Caco-2 (cell line): ENCODE results near the gene MAMDC4. TPM values are rescaled to one million over a fixed set of nuclear protein-coding genes. Genes with fewer than 3 reads are reported as not detected.
"Not testable (repeated sequence)": the region's sequence is repeated elsewhere in the genome, so short reads cannot be mapped to it uniquely, and the experiment has no call there.

ENCODE experiments used
- BruUV-seq: library from RNA; stranded (reverse); fragments of 400-500 nt; replicated peaks from 2 replicates; lab custom pipeline; 2021; lab: Mats Ljungman, UMichigan
- CTCF ChIA-PET: fragments of 300-600 bp; sonication (Branson Sonifier 250); formaldehyde crosslinking; loops from one replicate; lab custom pipeline; 2022; ENCODE audit warnings: antibody characterized with exemption; lab: Charles Lee
- POLR2A ChIA-PET: fragments of 300-600 bp; sonication (Branson Sonifier 250); formaldehyde crosslinking; loops from one replicate; lab custom pipeline; 2022; ENCODE audit warnings: antibody characterized with exemption; lab: Charles Lee
- DNase-seq, 2 experiments: peaks; one replicate each; pipeline versions ENCODE4 v3.0.0 to v3.0.0-alpha.2; 2020 to 2022
- H3K27me3 ChIP-seq: replicated peaks from 2 replicates; pipeline ENCODE4 v1.6.0; 2011; ENCODE audit warnings: low read length; ENCODE audit not compliant: control insufficient read depth, insufficient read depth
- H3K36me3 ChIP-seq: 2 replicates; pipeline ENCODE4 v1.5.1; 2011; ENCODE audit warnings: low read length; ENCODE audit not compliant: control insufficient read depth, insufficient read depth
- H3K4me1 ChIP-seq: fragments of 250-450 bp; sonication (Bioruptor Pico); 2 replicates; pipeline ENCODE4 v1.5.1; 2020; ENCODE audit warnings: mild to moderate bottlenecking
- H3K4me3 ChIP-seq: 2 replicates; pipeline ENCODE4 v1.5.1; 2011; ENCODE audit warnings: low read depth, mild to moderate bottlenecking, control low read depth, low read length
- H3K9me3 ChIP-seq: fragments of 250-450 bp; sonication (Bioruptor Pico); 2 replicates; pipeline ENCODE4 v1.5.1; 2020; ENCODE audit warnings: mild to moderate bottlenecking, moderate library complexity
- H3K27ac Mint-ChIP-seq: one replicate; pipeline ENCODE4 v1.8.0; 2022; ENCODE audit warnings: mixed read lengths; ENCODE audit not compliant: unreplicated experiment
- H3K27me3 Mint-ChIP-seq: one replicate; pipeline ENCODE4 v1.8.0; 2022; ENCODE audit warnings: mixed read lengths; ENCODE audit not compliant: insufficient read depth, unreplicated experiment
- H3K36me3 Mint-ChIP-seq: one replicate; pipeline ENCODE4 v1.8.0; 2022; ENCODE audit warnings: mild to moderate bottlenecking, mixed read lengths; ENCODE audit not compliant: insufficient read depth, unreplicated experiment
- H3K4me1 Mint-ChIP-seq: one replicate; pipeline ENCODE4 v1.8.0; 2022; ENCODE audit warnings: low read depth, mixed read lengths; ENCODE audit not compliant: unreplicated experiment
- H3K4me3 Mint-ChIP-seq: one replicate; pipeline ENCODE4 v1.8.0; 2022; ENCODE audit warnings: mild to moderate bottlenecking, moderate library complexity, mixed read lengths; ENCODE audit not compliant: unreplicated experiment
- H3K9me3 Mint-ChIP-seq: one replicate; pipeline ENCODE4 v1.8.0; 2022; ENCODE audit warnings: mixed read lengths; ENCODE audit not compliant: unreplicated experiment
- intact Hi-C: fragments of 100-400 bp; cut with micrococcal nuclease; formaldehyde crosslinking; loops from one replicate; pipeline ENCODE4 v1.10.0; 2022; ENCODE audit not compliant: unreplicated experiment
- total RNA-seq: library from RNA; stranded (reverse); gene quantifications from 2 replicates; pipeline ENCODE4 v1.2.3, GENCODE V29; 2022
- TF ChIP-seq, protein P1 (sequence below), 2 experiments: fragments of 200-600 bp in 1 of 2; IDR thresholded peaks; 1 replicate in 1 of 2; 2 replicates in 1 of 2; pipeline versions ENCODE4 v1.5.1 to v1.8.0; 2011 to 2022; ENCODE audit warnings: antibody characterized with exemption in 1 of 2, control low read depth in 1 of 2, inconsistent platforms in 1 of 2, low read depth in 1 of 2, low read length in 1 of 2, mild to moderate bottlenecking in 1 of 2, moderate library complexity in 1 of 2; ENCODE audit not compliant: insufficient read depth in 1 of 2, severe bottlenecking in 1 of 2, unreplicated experiment in 1 of 2

The MAMDC4 gene
- total RNA-seq, 1 experiment from 2014 or later, result 8.8 TPM

DNA sequence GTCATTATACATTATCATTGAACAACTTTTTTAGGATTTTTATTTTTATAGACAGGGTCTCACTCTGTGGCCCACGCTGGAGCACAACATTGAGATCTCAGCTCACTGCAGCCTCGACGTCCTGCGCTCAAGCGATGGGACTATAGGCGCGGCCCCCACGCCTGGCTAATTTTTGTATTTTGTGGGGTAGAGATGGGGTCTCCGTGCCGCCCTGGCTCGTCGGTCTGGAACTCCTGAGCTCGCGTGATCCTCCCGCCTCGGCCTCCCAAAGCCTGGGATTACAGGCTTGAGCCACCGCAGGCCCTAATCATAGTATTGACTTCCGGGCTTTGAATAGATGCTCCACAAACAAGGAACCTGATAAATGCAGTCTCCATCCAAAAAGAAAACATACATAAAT, 15.3 kb downstream of the MAMDC4 start:
- no peak for DNase-seq
- BruUV-seq, result no TSS peak
- Mint-ChIP-seq H3K4me3 (no peak overlapping the region), H3K9me3 (peaks cover 7% of the 10 kb centered on the region), H3K36me3 (peaks cover 46% of the 10 kb centered on the region), H3K27me3 (no peaks in the 10 kb centered on the region), H3K4me1 (no peaks in the 10 kb centered on the region), H3K27ac (no peak overlapping the region)
- Histone ChIP-seq H3K27me3 (no peaks in the 10 kb centered on the region), H3K4me3 (no peak overlapping the region), H3K36me3 (no peaks in the 10 kb centered on the region; the same call in 1 of the 2 replicates), H3K9me3 (peaks cover 15% of the 10 kb centered on the region), H3K4me1 (peaks cover 3% of the 10 kb centered on the region; the same call in 1 of the 2 replicates)
- intact Hi-C loops, result no loop called here
- ChIA-PET CTCF (no interaction called here), POLR2A (no interaction called here)
- TF ChIP-seq, protein P1, sequence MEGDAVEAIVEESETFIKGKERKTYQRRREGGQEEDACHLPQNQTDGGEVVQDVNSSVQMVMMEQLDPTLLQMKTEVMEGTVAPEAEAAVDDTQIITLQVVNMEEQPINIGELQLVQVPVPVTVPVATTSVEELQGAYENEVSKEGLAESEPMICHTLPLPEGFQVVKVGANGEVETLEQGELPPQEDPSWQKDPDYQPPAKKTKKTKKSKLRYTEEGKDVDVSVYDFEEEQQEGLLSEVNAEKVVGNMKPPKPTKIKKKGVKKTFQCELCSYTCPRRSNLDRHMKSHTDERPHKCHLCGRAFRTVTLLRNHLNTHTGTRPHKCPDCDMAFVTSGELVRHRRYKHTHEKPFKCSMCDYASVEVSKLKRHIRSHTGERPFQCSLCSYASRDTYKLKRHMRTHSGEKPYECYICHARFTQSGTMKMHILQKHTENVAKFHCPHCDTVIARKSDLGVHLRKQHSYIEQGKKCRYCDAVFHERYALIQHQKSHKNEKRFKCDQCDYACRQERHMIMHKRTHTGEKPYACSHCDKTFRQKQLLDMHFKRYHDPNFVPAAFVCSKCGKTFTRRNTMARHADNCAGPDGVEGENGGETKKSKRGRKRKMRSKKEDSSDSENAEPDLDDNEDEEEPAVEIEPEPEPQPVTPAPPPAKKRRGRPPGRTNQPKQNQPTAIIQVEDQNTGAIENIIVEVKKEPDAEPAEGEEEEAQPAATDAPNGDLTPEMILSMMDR (IDR thresholded peaks at IDR 0.05; ENCODE audit: insufficient read depth in 1 of 2, low read depth in 1 of 2, low read length in 1 of 2, severe bottlenecking in 1 of 2, unreplicated experiment in 1 of 2), result no peak

DNA sequence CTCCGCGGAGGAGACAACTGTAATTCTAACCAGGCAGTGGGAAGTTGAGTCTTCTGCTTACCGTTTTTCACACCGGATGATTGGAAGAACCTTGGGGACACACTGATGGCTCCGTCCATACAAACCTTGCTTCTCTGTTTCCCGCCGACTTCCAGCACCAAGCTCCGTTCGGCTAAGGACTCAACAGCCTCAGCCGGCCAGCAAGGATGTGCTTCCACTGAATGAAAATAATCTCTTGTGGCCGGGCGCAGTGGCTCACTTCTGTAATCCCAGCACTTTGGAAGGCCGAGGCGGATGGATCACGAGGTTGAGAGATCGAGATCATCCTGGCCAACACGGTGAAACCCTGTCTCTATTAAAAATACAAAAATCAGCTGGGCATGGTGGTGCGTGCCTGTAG, 15.8 kb downstream of the MAMDC4 start:
- Mint-ChIP-seq H3K27ac (no peak overlapping the region), H3K4me1 (no peaks in the 10 kb centered on the region), H3K4me3 (no peak overlapping the region), H3K27me3 (no peaks in the 10 kb centered on the region), H3K9me3 (peaks cover 10% of the 10 kb centered on the region), H3K36me3 (peaks cover 42% of the 10 kb centered on the region)
- POLR2A ChIA-PET, result no interaction called here
- BruUV-seq, result no TSS peak
- DNase-seq, result no peak
- CTCF ChIA-PET, result no interaction called here
- intact Hi-C loops, result no loop called here
- Histone ChIP-seq H3K27me3 (no peaks in the 10 kb centered on the region), H3K36me3 (no peaks in the 10 kb centered on the region), H3K4me3 (no peak overlapping the region), H3K9me3 (peaks cover 19% of the 10 kb centered on the region), H3K4me1 (peaks cover 3% of the 10 kb centered on the region; the same call in 1 of the 2 replicates)
- TF ChIP-seq, protein P1 (IDR thresholded peaks at IDR 0.05; ENCODE audit: insufficient read depth in 1 of 2, low read depth in 1 of 2, low read length in 1 of 2, severe bottlenecking in 1 of 2, unreplicated experiment in 1 of 2), result no peak

DNA sequence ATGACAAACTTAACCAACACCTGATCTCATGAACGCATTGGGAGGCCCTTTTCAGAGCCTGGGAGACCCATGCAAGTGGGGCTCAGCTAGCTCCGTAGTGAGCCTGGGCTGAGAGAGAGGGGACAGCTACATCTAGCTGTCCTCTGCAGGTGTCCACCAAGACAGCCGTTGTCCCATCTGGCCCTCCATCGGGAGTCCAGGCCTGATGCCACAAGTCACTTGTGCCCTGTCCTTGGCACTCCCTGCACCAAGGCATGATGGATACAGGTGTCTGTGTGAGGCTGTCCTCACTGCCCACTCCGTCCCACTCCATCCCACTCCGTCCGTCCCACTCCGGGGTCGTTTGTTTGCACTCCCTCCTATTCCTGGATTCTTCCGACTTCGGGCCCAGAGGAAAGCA, 16.5 kb downstream of the MAMDC4 start:
- Mint-ChIP-seq H3K9me3 (peaks cover 10% of the 10 kb centered on the region), H3K36me3 (peaks cover 35% of the 10 kb centered on the region), H3K4me3 (peak overlapping the region; percentile 27), H3K27ac (no peak overlapping the region), H3K27me3 (no peaks in the 10 kb centered on the region), H3K4me1 (no peaks in the 10 kb centered on the region)
- no TSS peak for BruUV-seq
- Histone ChIP-seq H3K27me3 (no peaks in the 10 kb centered on the region), H3K4me1 (peaks cover 3% of the 10 kb centered on the region; the same call in 1 of the 2 replicates), H3K9me3 (peaks cover 27% of the 10 kb centered on the region), H3K4me3 (no peak overlapping the region), H3K36me3 (no peaks in the 10 kb centered on the region)
- intact Hi-C loops, result no loop called here
- CTCF ChIA-PET, result interaction anchor here (0.6 kb wide), 2 partner anchors 79 to 175 kb away, joined by 3 read pairs; no protein-coding TSS in a partner anchor
- POLR2A ChIA-PET, result no interaction called here
- TF ChIP-seq, protein P1 (IDR thresholded peaks at IDR 0.05; ENCODE audit: insufficient read depth in 1 of 2, low read depth in 1 of 2, low read length in 1 of 2, severe bottlenecking in 1 of 2, unreplicated experiment in 1 of 2), result no peak
- no peak for DNase-seq

DNA sequence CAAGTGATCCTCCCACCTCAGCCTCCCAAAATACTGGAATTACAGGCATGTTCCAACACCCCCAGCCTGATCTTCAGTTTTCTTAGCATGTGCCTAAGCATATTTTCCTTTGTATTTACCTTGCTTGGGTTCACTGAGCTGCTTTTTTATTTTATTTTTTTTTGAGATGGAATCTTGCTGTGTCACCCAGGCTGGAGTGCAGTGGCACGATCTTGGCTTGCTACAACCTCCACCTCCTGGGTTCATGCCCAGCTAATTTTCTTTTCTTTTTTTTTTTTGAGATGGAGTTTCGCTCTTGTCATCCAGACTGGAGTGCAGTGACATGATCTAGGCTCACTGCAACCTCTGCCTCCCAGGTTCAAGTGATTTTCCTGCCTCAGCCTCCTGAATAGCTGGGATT, 17.5 kb downstream of the MAMDC4 start:
- DNase-seq, H3K4me3 Mint-ChIP-seq, H3K4me3 ChIP-seq, H3K4me1 ChIP-seq, H3K27me3 ChIP-seq, intact Hi-C loops, H3K4me1 Mint-ChIP-seq, H3K9me3 Mint-ChIP-seq, BruUV-seq, H3K27ac Mint-ChIP-seq, H3K36me3 ChIP-seq, H3K27me3 Mint-ChIP-seq: not testable (repeated sequence)
- POLR2A ChIA-PET, result interaction anchor here (0.7 kb wide), 1 partner anchor 22 kb away, joined by 3 read pairs; no protein-coding TSS in a partner anchor
- H3K9me3 ChIP-seq, result peaks cover 29% of the 10 kb centered on the region
- peaks cover 25% of the 10 kb centered on the region for H3K36me3 Mint-ChIP-seq
- CTCF ChIA-PET, result interaction anchor here (0.6 kb wide), 1 partner anchor 78 kb away, joined by 3 read pairs; no protein-coding TSS in a partner anchor
